Panc1 (cell line): ENCODE results near the gene AHDC1.

ENCODE experiments used
- CTCF ChIP-seq: fragments of 450-650 bp; IDR thresholded peaks from 2 replicates; pipeline ENCODE4 v1.5.1; 2017; ENCODE audit warnings: mild to moderate bottlenecking
- POLR2AphosphoS5 ChIP-seq: IDR thresholded peaks from 2 replicates; pipeline ENCODE4 v1.6.1; 2012; ENCODE audit warnings: mild to moderate bottlenecking, low read depth, low read length, moderate library complexity
- TCF7L2 ChIP-seq: IDR thresholded peaks from 2 replicates; pipeline ENCODE4 v1.6.1; 2011; ENCODE audit warnings: mild to moderate bottlenecking, low read depth, low read length, inconsistent platforms
- TF ChIP-seq, protein P1 (sequence below), 2 experiments: IDR thresholded peaks; 2 replicates each; pipeline ENCODE4 v1.6.1; 2011 to 2012; ENCODE audit warnings: low read depth in 2 of 2, control low read depth in 1 of 2, low read length in 1 of 2, mild to moderate bottlenecking in 1 of 2, moderate library complexity in 1 of 2; ENCODE audit not compliant: insufficient read depth in 1 of 2

DNA sequence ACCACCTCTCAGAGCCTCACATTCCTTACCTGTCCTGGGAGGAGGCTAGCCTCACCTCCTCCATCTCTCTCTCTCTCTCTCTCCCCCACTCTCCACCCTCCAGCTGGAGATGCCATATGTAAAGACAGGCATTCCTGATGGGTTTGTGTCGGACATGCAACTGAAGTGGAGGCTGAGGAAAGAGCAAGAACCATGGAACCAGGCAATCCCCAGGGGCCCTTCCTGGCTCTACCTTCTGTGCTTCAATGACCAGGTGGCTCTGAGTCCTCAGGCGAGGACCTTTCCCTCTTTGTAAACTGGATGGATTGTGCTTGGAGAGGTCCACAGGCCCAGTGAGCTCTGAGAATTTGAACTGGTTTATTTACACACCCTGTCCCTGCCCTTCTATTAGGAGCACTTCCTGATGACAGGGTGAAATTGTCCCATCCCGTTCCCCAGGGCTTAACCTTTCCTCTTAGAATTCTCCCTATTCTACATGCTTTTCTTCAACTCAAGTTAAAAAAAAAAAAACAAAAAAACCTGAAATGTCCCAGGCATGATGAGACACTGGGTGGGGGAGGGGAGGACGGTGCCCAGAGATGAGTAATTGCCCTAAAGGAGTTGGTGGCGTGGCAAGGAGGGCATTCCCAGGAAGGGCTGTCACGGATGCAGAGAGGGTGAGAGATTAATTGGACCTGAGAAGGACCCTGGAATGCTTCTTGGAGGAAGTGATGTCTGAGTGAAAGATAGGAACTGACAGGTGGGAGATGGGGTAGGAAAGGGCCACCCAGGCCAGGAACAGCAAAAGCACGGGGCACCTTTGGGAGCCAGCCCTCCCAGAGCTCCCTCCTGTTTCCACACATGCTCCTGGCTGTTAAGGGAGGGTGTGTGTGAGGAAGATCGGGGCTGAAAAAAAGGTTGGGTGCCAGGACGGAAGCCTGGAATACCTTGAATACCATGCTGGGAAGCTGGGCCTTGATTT is 63.8 kb downstream of the AHDC1 start:
- TF ChIP-seq, protein P1, sequence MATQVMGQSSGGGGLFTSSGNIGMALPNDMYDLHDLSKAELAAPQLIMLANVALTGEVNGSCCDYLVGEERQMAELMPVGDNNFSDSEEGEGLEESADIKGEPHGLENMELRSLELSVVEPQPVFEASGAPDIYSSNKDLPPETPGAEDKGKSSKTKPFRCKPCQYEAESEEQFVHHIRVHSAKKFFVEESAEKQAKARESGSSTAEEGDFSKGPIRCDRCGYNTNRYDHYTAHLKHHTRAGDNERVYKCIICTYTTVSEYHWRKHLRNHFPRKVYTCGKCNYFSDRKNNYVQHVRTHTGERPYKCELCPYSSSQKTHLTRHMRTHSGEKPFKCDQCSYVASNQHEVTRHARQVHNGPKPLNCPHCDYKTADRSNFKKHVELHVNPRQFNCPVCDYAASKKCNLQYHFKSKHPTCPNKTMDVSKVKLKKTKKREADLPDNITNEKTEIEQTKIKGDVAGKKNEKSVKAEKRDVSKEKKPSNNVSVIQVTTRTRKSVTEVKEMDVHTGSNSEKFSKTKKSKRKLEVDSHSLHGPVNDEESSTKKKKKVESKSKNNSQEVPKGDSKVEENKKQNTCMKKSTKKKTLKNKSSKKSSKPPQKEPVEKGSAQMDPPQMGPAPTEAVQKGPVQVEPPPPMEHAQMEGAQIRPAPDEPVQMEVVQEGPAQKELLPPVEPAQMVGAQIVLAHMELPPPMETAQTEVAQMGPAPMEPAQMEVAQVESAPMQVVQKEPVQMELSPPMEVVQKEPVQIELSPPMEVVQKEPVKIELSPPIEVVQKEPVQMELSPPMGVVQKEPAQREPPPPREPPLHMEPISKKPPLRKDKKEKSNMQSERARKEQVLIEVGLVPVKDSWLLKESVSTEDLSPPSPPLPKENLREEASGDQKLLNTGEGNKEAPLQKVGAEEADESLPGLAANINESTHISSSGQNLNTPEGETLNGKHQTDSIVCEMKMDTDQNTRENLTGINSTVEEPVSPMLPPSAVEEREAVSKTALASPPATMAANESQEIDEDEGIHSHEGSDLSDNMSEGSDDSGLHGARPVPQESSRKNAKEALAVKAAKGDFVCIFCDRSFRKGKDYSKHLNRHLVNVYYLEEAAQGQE (IDR thresholded peaks at IDR 0.05; ENCODE audit: insufficient read depth in 1 of 2, low read depth in 2 of 2, low read length in 1 of 2), result no peak
- TF ChIP-seq CTCF, result no peak
- TF ChIP-seq POLR2AphosphoS5, result no peak
- no peak for TF ChIP-seq TCF7L2
